Keratinocyte (primary cell): ENCODE results near the gene OR4D10. TPM values are rescaled to one million over a fixed set of nuclear protein-coding genes. Genes with fewer than 3 reads are reported as not detected.
"Not testable (repeated sequence)": the region's sequence is repeated elsewhere in the genome, so short reads cannot be mapped to it uniquely, and the experiment has no call there.

Experiments
- DNase-seq: peaks from one replicate; pipeline ENCODE4 v3.0.0-alpha.2; 2011; ENCODE audit warnings: low read depth, missing footprints, low spot score
- FAIRE-seq: peaks from 2 replicates; lab custom pipeline; 2011; peaks lifted over from hg19 to GRCh38; lab: Jason Lieb, UNC
- H2AFZ ChIP-seq: 2 replicates; pipeline ENCODE4 v1.6.0; 2012; ENCODE audit warnings: low read length, control low read depth, inconsistent platforms; ENCODE audit not compliant: control insufficient read depth
- H3K27ac ChIP-seq: 2 replicates; pipeline ENCODE4 v1.5.1; 2011; ENCODE audit warnings: low read length; ENCODE audit not compliant: control insufficient read depth, insufficient read depth
- H3K27me3 ChIP-seq: 3 replicates; pipeline ENCODE4 v1.6.0; 2011; ENCODE audit warnings: low read length; ENCODE audit not compliant: control insufficient read depth, insufficient read depth; ENCODE audit errors: extremely low read depth
- H3K36me3 ChIP-seq, 2 experiments: 2 replicates in 1 of 2; 3 replicates in 1 of 2; pipeline ENCODE4 v1.5.1; 2011; ENCODE audit warnings: low read length in 2 of 2, mild to moderate bottlenecking in 1 of 2; ENCODE audit not compliant: control insufficient read depth in 2 of 2, insufficient read depth in 2 of 2; ENCODE audit errors: extremely low read depth in 1 of 2
- H3K4me1 ChIP-seq: 3 replicates; pipeline ENCODE4 v1.5.1; 2011; ENCODE audit warnings: low read length; ENCODE audit not compliant: control insufficient read depth, insufficient read depth; ENCODE audit errors: extremely low read depth
- H3K4me2 ChIP-seq: 3 replicates; pipeline ENCODE4 v1.6.0; 2011; ENCODE audit warnings: low read depth, low read length; ENCODE audit not compliant: control insufficient read depth, insufficient read depth; ENCODE audit errors: extremely low read depth
- H3K4me3 ChIP-seq, 3 experiments: fragments of 200-600 bp in 1 of 3; sonication (generic) in 1 of 3; 2 replicates in 2 of 3; 3 replicates in 1 of 3; pipeline ENCODE4 v1.5.1; 2011 to 2016; ENCODE audit warnings: low read length in 3 of 3, mild to moderate bottlenecking in 3 of 3, control low read depth in 2 of 3, inconsistent platforms in 1 of 3, low read depth in 1 of 3, mixed read lengths in 1 of 3, mixed run types in 1 of 3, moderate library complexity in 1 of 3; ENCODE audit not compliant: control insufficient read depth in 2 of 3, insufficient read depth in 2 of 3; ENCODE audit errors: extremely low read depth in 1 of 3
- H3K79me2 ChIP-seq: 2 replicates; pipeline ENCODE4 v1.6.0; 2012; ENCODE audit warnings: low read length; ENCODE audit not compliant: control insufficient read depth, insufficient read depth
- H3K9ac ChIP-seq: 3 replicates; pipeline ENCODE4 v1.6.0; 2011; ENCODE audit warnings: low read length; ENCODE audit not compliant: control insufficient read depth, insufficient read depth; ENCODE audit errors: extremely low read depth
- H3K9me1 ChIP-seq: 3 replicates; pipeline ENCODE4 v1.6.0; 2011; ENCODE audit warnings: low read length; ENCODE audit not compliant: control insufficient read depth, insufficient read depth; ENCODE audit errors: extremely low read depth
- H3K9me3 ChIP-seq: 2 replicates; pipeline ENCODE4 v1.5.1; 2012; ENCODE audit warnings: low read depth, low read length; ENCODE audit not compliant: control insufficient read depth
- H4K20me1 ChIP-seq: 3 replicates; pipeline ENCODE4 v1.6.0; 2011; ENCODE audit warnings: low read length; ENCODE audit not compliant: control insufficient read depth, insufficient read depth; ENCODE audit errors: extremely low read depth
- CTCF ChIP-seq, 3 experiments: IDR thresholded peaks in 1 of 3; conservative IDR thresholded peaks in 1 of 3; optimal IDR thresholded peaks in 1 of 3; 2 replicates in 2 of 3; 3 replicates in 1 of 3; pipeline versions ENCODE3 to v1.5.1; 2011; ENCODE audit warnings: low read length in 3 of 3, mild to moderate bottlenecking in 3 of 3, moderate library complexity in 2 of 3, control low read depth in 1 of 3, inconsistent platforms in 1 of 3; ENCODE audit not compliant: insufficient read depth in 2 of 3; ENCODE audit errors: extremely low read depth in 1 of 3
- EZH2 ChIP-seq: IDR thresholded peaks from one replicate; pipeline ENCODE4 v1.6.1; 2012; ENCODE audit warnings: inconsistent platforms, mild to moderate bottlenecking, low read length, moderate library complexity
- dilution Hi-C: fragments of 300-500 bp; cut with MboI; formaldehyde crosslinking; loops from one replicate; pipeline ENCODE4 v1.7.0; 2020; ENCODE audit warnings: low sequenced_read_pairs; ENCODE audit not compliant: extremely low pct_ligation_motif_present
- polyA plus RNA-seq, 5 experiments: library from polyadenylated mRNA; depleted of rRNA in 3 of 5; stranded (reverse) in 3 of 5; stranded (forward) in 1 of 5; unstranded in 1 of 5; fragments of >200 nt; gene quantifications; 1 replicate in 1 of 5; 2 replicates in 3 of 5; 3 replicates in 1 of 5; pipeline versions ENCODE4 v1.2.1 to v1.2.3, GENCODE V29; 2011 to 2012; ENCODE audit warnings: missing spikeins in 2 of 5, low read depth in 1 of 5, low replicate concordance in 1 of 5

Gene OR4D10
- polyA plus RNA-seq, 1 donor (not counting 4 experiments of a cell fraction or from before 2014, with no cell fraction given): not detected

GRCh38 chr11:59511675-59512074, 38.6 kb downstream of the OR4D10 start:
- H2AFZ ChIP-seq: no peak overlapping the region
- no peak overlapping the region for H3K4me3 ChIP-seq
- H3K4me1 ChIP-seq: no peaks in the 10 kb centered on the region
- H4K20me1 ChIP-seq: no peaks in the 10 kb centered on the region
- FAIRE-seq: no peak
- no peaks in the 10 kb centered on the region for H3K79me2 ChIP-seq
- no peaks in the 10 kb centered on the region for H3K9me3 ChIP-seq
- H3K9ac ChIP-seq: no peak overlapping the region
- H3K27me3 ChIP-seq: no peaks in the 10 kb centered on the region
- dilution Hi-C loops: no loop called here
- H3K36me3 ChIP-seq: no peaks in the 10 kb centered on the region
- H3K9me1 ChIP-seq: no peaks in the 10 kb centered on the region
- no peak overlapping the region for H3K27ac ChIP-seq
- TF ChIP-seq CTCF (optimal IDR thresholded peaks at IDR 0.05 in 1 of 3, IDR thresholded peaks at IDR 0.05 in 1 of 3, conservative IDR thresholded peaks at IDR 0.05 in 1 of 3; ENCODE audit: extremely low read depth in 1 of 3, insufficient read depth in 2 of 3, low read length in 3 of 3) (no peak), EZH2 (no peak)
- no peak overlapping the region for H3K4me2 ChIP-seq
- DNase-seq: no peak

GRCh38 chr11:59520139-59520538, 47.0 kb downstream of the OR4D10 start:
- H3K4me2 ChIP-seq, dilution Hi-C loops, H3K27me3 ChIP-seq, H3K9me3 ChIP-seq, H3K4me3 ChIP-seq, H2AFZ ChIP-seq, DNase-seq, H3K9ac ChIP-seq, H3K27ac ChIP-seq, FAIRE-seq, H3K36me3 ChIP-seq, H3K4me1 ChIP-seq, H3K79me2 ChIP-seq, H3K9me1 ChIP-seq, H4K20me1 ChIP-seq: not testable (repeated sequence)

- DNase-seq (no peak), FAIRE-seq (no peak)
- Histone ChIP-seq H3K4me2 (no peak overlapping the region), H3K27ac (no peak overlapping the region), H4K20me1 (no peaks in the 10 kb centered on the region), H3K36me3 (no peaks in the 10 kb centered on the region), H3K4me1 (no peaks in the 10 kb centered on the region), H3K9me3 (no peaks in the 10 kb centered on the region), H3K9me1 (no peaks in the 10 kb centered on the region), H2AFZ (no peak overlapping the region), H3K79me2 (no peaks in the 10 kb centered on the region), H3K4me3 (no peak overlapping the region), H3K27me3 (peaks cover 5% of the 10 kb centered on the region), H3K9ac (no peak overlapping the region)
- dilution Hi-C loops: no loop called here
- no peak for TF ChIP-seq EZH2
These were observed 47.6 kb downstream of the OR4D10 start for GRCh38 chr11:59520741-59521140.
